ENCODE measurements around the gene OPCML. TPM values are rescaled to one million over a fixed set of nuclear protein-coding genes. Genes with fewer than 3 reads are reported as not detected.
A peak's percentile ranks its signal among the peaks of the same experiment; 100 is the strongest.

OPCML gene
- total RNA-seq, 4 donors from 2014 or later = not detected

- Histone ChIP-seq H3K4me1 (no peaks in the 10 kb centered on the region), H3K9me3 (no peaks in the 10 kb centered on the region), H3K4me3 (no peak overlapping the region), H3K27ac (no peak overlapping the region), H3K36me3 (no peaks in the 10 kb centered on the region), H3K27me3 (no peaks in the 10 kb centered on the region)
- DNase-seq = no peak
- 40 to 58% methylated on average over 1 of the region's 1 CpG for whole genome bisulfite sequencing, 2 donors (ENCODE audit: low coverage in 1 of 2)
- TF ChIP-seq EP300 (IDR thresholded peaks at IDR 0.05; ENCODE audit: low read depth) (no peak), POLR2AphosphoS5 (IDR thresholded peaks at IDR 0.05) (no peak), POLR2A (IDR thresholded peaks at IDR 0.05) (no peak), CTCF (IDR thresholded peaks at IDR 0.05) (no peak)
- in situ Hi-C loops (cut with MboI; ENCODE audit: low pct_ligation_motif_present in 1 of 4, low pct_unique_long_range_greater_than_20kb in 1 of 4, low sequenced_read_pairs in 3 of 4) (no loop called here), intact Hi-C loops (cut with DNase I; ENCODE audit: low total_unique reads) (no loop called here)
Observed at GRCh38 chr11:132408877-132409276, 1123.4 kb downstream of the OPCML start.

- Histone ChIP-seq H3K27me3 (peaks cover 12% of the 10 kb centered on the region), H3K9me3 (no peaks in the 10 kb centered on the region), H3K27ac (no peak overlapping the region), H3K36me3 (no peaks in the 10 kb centered on the region), H3K4me3 (no peak overlapping the region), H3K4me1 (no peaks in the 10 kb centered on the region)
- intact Hi-C loops (cut with DNase I; ENCODE audit: low total_unique reads) (no loop called here), in situ Hi-C loops (cut with MboI; ENCODE audit: low pct_ligation_motif_present in 1 of 4, low pct_unique_long_range_greater_than_20kb in 1 of 4, low sequenced_read_pairs in 3 of 4) (no loop called here)
- DNase-seq = no peak
- 20 to 34% methylated on average over 1 to 4 of the region's 4 CpGs for WGBS, 2 donors (ENCODE audit: low coverage in 1 of 2)
- TF ChIP-seq POLR2AphosphoS5 (IDR thresholded peaks at IDR 0.05) (no peak), POLR2A (IDR thresholded peaks at IDR 0.05) (no peak), CTCF (IDR thresholded peaks at IDR 0.05) (no peak)
Observed at GRCh38 chr11:132405728-132406127, 1126.6 kb downstream of the OPCML start.

- intact Hi-C loops (cut with DNase I; ENCODE audit: low total_unique reads) (no loop called here), in situ Hi-C loops (cut with MboI; ENCODE audit: low pct_ligation_motif_present in 1 of 4, low pct_unique_long_range_greater_than_20kb in 1 of 4, low sequenced_read_pairs in 3 of 4) (no loop called here)
- Histone ChIP-seq H3K4me3 (no peak overlapping the region), H3K36me3 (no peaks in the 10 kb centered on the region), H3K9me3 (no peaks in the 10 kb centered on the region), H3K4me1 (no peaks in the 10 kb centered on the region), H3K27me3 (peaks cover 12% of the 10 kb centered on the region), H3K27ac (no peak overlapping the region)
- TF ChIP-seq EP300 (IDR thresholded peaks at IDR 0.05; ENCODE audit: low read depth) = no peak
- TF ChIP-seq CTCF (IDR thresholded peaks at IDR 0.05) = peak in 1 of 5 experiments; percentile 20
- no peak for TF ChIP-seq POLR2AphosphoS5 (IDR thresholded peaks at IDR 0.05)
- 19% methylated on average over 8 of the region's 8 CpGs; no CpG with 5 or more reads in 1 of the 2 donors for WGBS, 2 donors (ENCODE audit: low coverage in 1 of 2)
- DNase-seq = peak; percentile 19
Observed at GRCh38 chr11:132402071-132402684, 1130.1 kb downstream of the OPCML start.

GRCh38 chr11:132396318-132396717 is 1136.0 kb downstream of the OPCML start:
- intact Hi-C loops (cut with DNase I; ENCODE audit: low total_unique reads) = no loop called here
- no peak overlapping the region for H3K27ac ChIP-seq
- TF ChIP-seq POLR2A (IDR thresholded peaks at IDR 0.05) (no peak), POLR2AphosphoS5 (IDR thresholded peaks at IDR 0.05) (no peak), EP300 (IDR thresholded peaks at IDR 0.05; ENCODE audit: low read depth) (no peak), CTCF (IDR thresholded peaks at IDR 0.05) (no peak)
- H3K36me3 ChIP-seq = no peaks in the 10 kb centered on the region
- no peaks in the 10 kb centered on the region for H3K4me1 ChIP-seq
- WGBS, 2 donors (ENCODE audit: low coverage in 1 of 2) = 82 to 83% methylated on average over 4 of the region's 4 CpGs
- peaks cover 5% of the 10 kb centered on the region for H3K27me3 ChIP-seq
- no peak for DNase-seq
- no peak overlapping the region for H3K4me3 ChIP-seq
- in situ Hi-C loops (cut with MboI; ENCODE audit: low pct_ligation_motif_present in 1 of 4, low pct_unique_long_range_greater_than_20kb in 1 of 4, low sequenced_read_pairs in 3 of 4) = loop anchor here in 1 of 4 donors (25.0 kb wide), 1 partner anchor 109 kb away; no protein-coding TSS in a partner anchor
- no peaks in the 10 kb centered on the region for H3K9me3 ChIP-seq

Data from transverse colon (tissue), 4 donors.